Neural cell (in vitro differentiated cells): ENCODE measurements around the gene VAV2. TPM values are rescaled to one million over a fixed set of nuclear protein-coding genes. Genes with fewer than 3 reads are reported as not detected.

Experiments used
- H2AFZ ChIP-seq: fragments of 200-600, 300-800 bp; sonication (generic), shearing (Covaris generic); 2 replicates; pipeline ENCODE4 v1.6.0; 2014; ENCODE audit warnings: low read depth, mild to moderate bottlenecking, antibody characterized with exemption, low read length, moderate library complexity
- H3F3A ChIP-seq: fragments of 200-600 bp; shearing (Covaris generic); 2 replicates; pipeline ENCODE4 v1.6.1; 2016; ENCODE audit warnings: mild to moderate bottlenecking, moderate library complexity, mixed read lengths, antibody characterized with exemption, low read length; ENCODE audit not compliant: insufficient read depth, poor library complexity, severe bottlenecking
- H3K27ac ChIP-seq: fragments of 200-600, 300-800 bp; sonication (generic), shearing (Covaris generic); 2 replicates; pipeline ENCODE4 v1.5.1; 2014; ENCODE audit warnings: mild to moderate bottlenecking, low read length, moderate library complexity
- H3K27me3 ChIP-seq: fragments of 300-800, 200-600 bp; sonication (generic), shearing (Covaris generic); 2 replicates; pipeline ENCODE4 v1.6.0; 2014; ENCODE audit warnings: mild to moderate bottlenecking, low read depth, low read length, moderate library complexity; ENCODE audit not compliant: insufficient read depth
- H3K36me3 ChIP-seq: fragments of 300-800, 200-600 bp; sonication (generic), shearing (Covaris generic); 2 replicates; pipeline ENCODE4 v1.5.1; 2014; ENCODE audit warnings: mild to moderate bottlenecking, antibody characterized with exemption, low read length, moderate library complexity; ENCODE audit not compliant: insufficient read depth
- H3K4me2 ChIP-seq: fragments of 300-800, 200-600 bp; sonication (generic), shearing (Covaris generic); 2 replicates; pipeline ENCODE4 v1.6.0; 2014; ENCODE audit warnings: mild to moderate bottlenecking, low read length
- H3K4me3 ChIP-seq: fragments of 300-800, 200-600 bp; sonication (generic), shearing (Covaris generic); 2 replicates; pipeline ENCODE4 v1.5.1; 2014; ENCODE audit warnings: mild to moderate bottlenecking, low read length, moderate library complexity
- H3K79me2 ChIP-seq: fragments of 200-600 bp; shearing (Covaris generic); replicated peaks from 2 replicates; pipeline ENCODE4 v1.6.0; 2014; ENCODE audit warnings: mild to moderate bottlenecking, low read length, moderate library complexity; ENCODE audit not compliant: insufficient read depth
- H3K9ac ChIP-seq: fragments of 300-800, 200-600 bp; sonication (generic), shearing (Covaris generic); 2 replicates; pipeline ENCODE4 v1.6.1; 2016; ENCODE audit warnings: mild to moderate bottlenecking, low read length, mixed read lengths
- H3K9me2 ChIP-seq: fragments of 200-600 bp; shearing (Covaris generic); 2 replicates; pipeline ENCODE4 v1.6.1; 2016; ENCODE audit warnings: mild to moderate bottlenecking, low read length, mixed read lengths; ENCODE audit not compliant: insufficient read depth
- H3K9me3 ChIP-seq: fragments of 200-600, 300-800 bp; sonication (generic), shearing (Covaris generic); 2 replicates; pipeline ENCODE4 v1.6.1; 2016; ENCODE audit warnings: mild to moderate bottlenecking, mixed run types, low read length, moderate library complexity, mixed read lengths
- H4K20me1 ChIP-seq: fragments of 200-600 bp; shearing (Covaris generic); 2 replicates; pipeline ENCODE4 v1.6.1; 2016; ENCODE audit warnings: mild to moderate bottlenecking, mixed run types; ENCODE audit not compliant: insufficient read depth
- EP300 ChIP-seq: fragments of 450-650 bp; conservative IDR thresholded peaks from 2 replicates; pipeline ENCODE4 v1.6.1; 2014; ENCODE audit warnings: antibody characterized with exemption, mild to moderate bottlenecking, moderate library complexity; ENCODE audit not compliant: poor library complexity, severe bottlenecking
- EZH2 ChIP-seq: fragments of 200-600, 300-800 bp; shearing (Covaris generic), sonication (generic); IDR thresholded peaks from 2 replicates; pipeline ENCODE4 v1.6.1; 2014; ENCODE audit warnings: antibody characterized with exemption, low read length, borderline replicate concordance, mild to moderate bottlenecking; ENCODE audit not compliant: insufficient read depth, poor library complexity, severe bottlenecking
- MXI1 ChIP-seq: fragments of 450-650 bp; conservative IDR thresholded peaks from 2 replicates; pipeline ENCODE4 v1.6.1; 2014; ENCODE audit warnings: antibody characterized with exemption, mild to moderate bottlenecking; ENCODE audit not compliant: poor library complexity, severe bottlenecking
- POLR2AphosphoS5 ChIP-seq: IDR thresholded peaks from 2 replicates; pipeline ENCODE4 v1.6.1; 2012
- RAD21 ChIP-seq: fragments of 450-650 bp; conservative IDR thresholded peaks from 2 replicates; pipeline ENCODE4 v1.6.1; 2014; ENCODE audit warnings: antibody characterized with exemption, mild to moderate bottlenecking, moderate library complexity
- SMC3 ChIP-seq: fragments of 450-650 bp; conservative IDR thresholded peaks from 2 replicates; pipeline ENCODE4 v1.6.1; 2014; ENCODE audit warnings: antibody characterized with exemption, mild to moderate bottlenecking, moderate library complexity; ENCODE audit not compliant: poor library complexity
- TAF1 ChIP-seq: IDR thresholded peaks from 2 replicates; pipeline ENCODE4 v1.6.1; 2012; ENCODE audit warnings: low read depth
- polyA plus RNA-seq: library from polyadenylated mRNA; depleted of rRNA; stranded (reverse); fragments of >200 nt; gene quantifications from 2 replicates; pipeline ENCODE4 v1.2.3, GENCODE V29; 2014
- TF ChIP-seq, protein P1 (sequence below): IDR thresholded peaks from 2 replicates; pipeline ENCODE4 v1.6.1; 2012; ENCODE audit warnings: borderline replicate concordance

Gene VAV2
- polyA plus RNA-seq, 1 donor from 2014 or later = 35.2 TPM

DNA sequence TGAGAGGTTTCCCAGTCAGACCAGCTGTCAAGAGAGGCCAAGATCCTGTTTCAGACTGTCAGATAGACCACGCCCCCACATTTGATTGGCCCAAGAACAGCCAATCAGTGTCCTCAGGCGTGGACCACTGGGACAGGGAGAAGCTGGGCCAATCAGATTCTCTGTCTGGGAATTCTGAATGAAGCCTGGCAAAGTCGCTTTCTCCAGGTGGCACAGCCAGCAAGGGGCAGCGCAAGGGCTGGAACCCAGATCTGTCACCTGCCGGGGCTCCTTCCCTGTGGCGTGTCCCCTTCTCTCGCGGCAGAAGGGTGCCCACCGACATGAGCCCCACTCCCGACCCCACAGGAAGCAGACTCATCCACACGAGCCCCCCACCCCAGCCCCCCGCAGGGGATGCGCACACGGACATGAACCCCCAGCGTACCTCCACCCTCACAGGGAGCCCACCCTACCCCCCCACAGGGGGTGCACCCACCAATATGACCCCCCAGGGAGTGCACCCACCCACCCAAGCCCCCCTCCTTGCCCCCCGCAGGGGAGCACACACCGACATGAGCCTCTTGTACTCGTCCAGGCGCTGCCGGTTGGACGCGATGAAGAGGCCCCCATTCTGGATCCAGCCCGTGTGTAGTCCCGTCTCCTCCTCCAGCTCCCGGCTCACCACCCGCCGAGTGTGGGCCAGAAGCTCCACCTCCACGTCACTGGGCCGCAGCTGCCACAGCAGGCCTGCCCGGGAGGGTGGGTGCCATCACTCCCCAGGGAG, 260.1 kb downstream of the VAV2 start:
- Histone ChIP-seq H3K27ac (no peak overlapping the region), H3K9ac (no peak overlapping the region), H3K36me3 (no peaks in the 10 kb centered on the region), H3K27me3 (no peaks in the 10 kb centered on the region), H3K9me2 (no peaks in the 10 kb centered on the region), H2AFZ (no peak overlapping the region), H4K20me1 (no peaks in the 10 kb centered on the region), H3F3A (no peaks in the 10 kb centered on the region), H3K4me2 (no peak overlapping the region), H3K79me2 (no peaks in the 10 kb centered on the region), H3K9me3 (no peaks in the 10 kb centered on the region), H3K4me3 (no peak overlapping the region)
- TF ChIP-seq MXI1 = no peak

DNA sequence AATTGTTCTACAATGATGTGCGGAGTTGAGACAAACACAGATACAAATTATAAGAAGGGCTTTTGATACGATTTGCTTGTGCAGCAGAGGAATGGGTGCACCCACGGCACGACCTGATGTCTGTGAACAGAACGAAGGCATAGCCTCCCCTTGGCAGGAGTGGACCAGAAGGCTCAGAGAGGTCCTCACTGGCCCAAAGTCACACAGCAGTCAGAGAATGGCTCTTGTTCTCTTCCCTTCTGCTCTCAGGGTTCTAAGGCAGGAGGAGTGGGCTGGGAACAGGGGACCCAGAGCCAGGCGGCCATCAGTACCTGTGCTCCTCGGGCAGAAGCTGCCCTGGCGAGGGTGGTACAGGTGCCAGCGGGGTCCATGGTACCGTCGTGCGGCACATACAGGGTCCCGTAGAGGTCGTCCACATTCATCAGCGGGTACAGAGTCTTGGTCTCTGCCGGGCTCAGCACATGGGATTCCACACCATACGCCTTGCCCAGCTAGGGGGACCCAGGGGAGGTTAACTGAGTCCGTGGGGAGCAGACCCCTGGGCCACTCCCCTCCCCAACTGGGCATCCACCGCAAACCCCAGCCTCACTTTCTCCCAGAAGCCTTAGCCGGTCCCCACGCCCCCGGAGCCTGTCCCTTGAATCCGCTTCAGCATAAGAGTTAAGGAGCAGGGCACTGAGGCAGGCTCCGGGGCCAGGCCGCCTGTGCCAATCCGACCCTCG, 261.0 kb downstream of the VAV2 start:
- Histone ChIP-seq H3K9ac (no peak overlapping the region), H4K20me1 (no peaks in the 10 kb centered on the region)

DNA sequence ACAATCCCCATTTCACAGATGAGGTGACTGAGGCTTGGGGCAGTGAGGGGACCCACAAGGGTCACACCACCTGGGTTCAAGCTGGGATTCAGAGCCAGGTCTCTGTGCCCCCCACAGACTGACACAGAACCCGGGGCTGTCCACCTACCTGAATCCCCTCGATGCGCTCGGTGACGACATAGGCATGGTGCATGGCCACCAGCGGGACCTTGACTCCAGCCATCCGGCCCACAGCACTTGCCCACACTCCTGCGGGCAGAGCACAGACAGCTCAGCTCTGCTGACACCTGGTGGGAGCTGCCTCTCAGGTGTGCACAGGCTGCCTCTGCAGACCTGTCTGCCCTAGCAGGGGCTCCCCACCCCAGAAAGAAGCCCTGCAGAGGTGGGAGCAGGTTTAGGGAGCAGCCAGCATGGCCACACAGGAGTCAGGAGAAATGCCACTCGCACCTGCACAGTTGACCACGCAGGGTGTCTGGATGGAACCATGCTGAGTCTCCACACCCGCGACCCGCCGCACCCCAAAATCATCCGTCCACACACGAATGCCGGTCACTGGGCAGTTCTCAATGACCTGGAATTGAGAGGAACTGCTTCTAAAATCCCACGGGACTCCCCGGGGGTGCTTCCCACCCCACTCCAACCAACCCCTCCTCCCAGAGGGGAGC, 262.4 kb downstream of the VAV2 start:
- Histone ChIP-seq H3K36me3 (no peaks in the 10 kb centered on the region), H3K4me3 (no peak overlapping the region), H3K79me2 (no peaks in the 10 kb centered on the region), H2AFZ (no peak overlapping the region), H3K9ac (no peak overlapping the region), H3K4me2 (no peak overlapping the region), H3F3A (no peaks in the 10 kb centered on the region), H4K20me1 (no peaks in the 10 kb centered on the region), H3K9me2 (no peaks in the 10 kb centered on the region), H3K9me3 (no peaks in the 10 kb centered on the region), H3K27me3 (no peaks in the 10 kb centered on the region), H3K27ac (no peak overlapping the region)
- TF ChIP-seq RAD21 (no peak), EZH2 (no peak), SMC3 (no peak), TAF1 (no peak)

More for the DNA sequence above, 261.0 kb downstream of the VAV2 start:
- Histone ChIP-seq H3K9me2 (no peaks in the 10 kb centered on the region), H3F3A (no peaks in the 10 kb centered on the region), H2AFZ (no peak overlapping the region), H3K4me2 (no peak overlapping the region), H3K79me2 (no peaks in the 10 kb centered on the region), H3K9me3 (no peaks in the 10 kb centered on the region), H3K27me3 (no peaks in the 10 kb centered on the region), H3K4me3 (no peak overlapping the region), H3K27ac (no peak overlapping the region), H3K36me3 (no peaks in the 10 kb centered on the region)
- TF ChIP-seq, protein P1, sequence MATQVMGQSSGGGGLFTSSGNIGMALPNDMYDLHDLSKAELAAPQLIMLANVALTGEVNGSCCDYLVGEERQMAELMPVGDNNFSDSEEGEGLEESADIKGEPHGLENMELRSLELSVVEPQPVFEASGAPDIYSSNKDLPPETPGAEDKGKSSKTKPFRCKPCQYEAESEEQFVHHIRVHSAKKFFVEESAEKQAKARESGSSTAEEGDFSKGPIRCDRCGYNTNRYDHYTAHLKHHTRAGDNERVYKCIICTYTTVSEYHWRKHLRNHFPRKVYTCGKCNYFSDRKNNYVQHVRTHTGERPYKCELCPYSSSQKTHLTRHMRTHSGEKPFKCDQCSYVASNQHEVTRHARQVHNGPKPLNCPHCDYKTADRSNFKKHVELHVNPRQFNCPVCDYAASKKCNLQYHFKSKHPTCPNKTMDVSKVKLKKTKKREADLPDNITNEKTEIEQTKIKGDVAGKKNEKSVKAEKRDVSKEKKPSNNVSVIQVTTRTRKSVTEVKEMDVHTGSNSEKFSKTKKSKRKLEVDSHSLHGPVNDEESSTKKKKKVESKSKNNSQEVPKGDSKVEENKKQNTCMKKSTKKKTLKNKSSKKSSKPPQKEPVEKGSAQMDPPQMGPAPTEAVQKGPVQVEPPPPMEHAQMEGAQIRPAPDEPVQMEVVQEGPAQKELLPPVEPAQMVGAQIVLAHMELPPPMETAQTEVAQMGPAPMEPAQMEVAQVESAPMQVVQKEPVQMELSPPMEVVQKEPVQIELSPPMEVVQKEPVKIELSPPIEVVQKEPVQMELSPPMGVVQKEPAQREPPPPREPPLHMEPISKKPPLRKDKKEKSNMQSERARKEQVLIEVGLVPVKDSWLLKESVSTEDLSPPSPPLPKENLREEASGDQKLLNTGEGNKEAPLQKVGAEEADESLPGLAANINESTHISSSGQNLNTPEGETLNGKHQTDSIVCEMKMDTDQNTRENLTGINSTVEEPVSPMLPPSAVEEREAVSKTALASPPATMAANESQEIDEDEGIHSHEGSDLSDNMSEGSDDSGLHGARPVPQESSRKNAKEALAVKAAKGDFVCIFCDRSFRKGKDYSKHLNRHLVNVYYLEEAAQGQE = no peak
- TF ChIP-seq TAF1 = no peak
- no peak for TF ChIP-seq RAD21
- TF ChIP-seq SMC3 = no peak
- no peak for TF ChIP-seq MXI1
- TF ChIP-seq EP300 = no peak
- no peak for TF ChIP-seq POLR2AphosphoS5
